GM18870 (cell line): ENCODE measurements around the gene CDK11A.

ENCODE experiments used
- ATAC-seq: cut with Tn5 transposase; IDR thresholded peaks from one replicate; pipeline ENCODE4 v1.9.1; 2021; ENCODE audit warnings: moderate library complexity; ENCODE audit not compliant: unreplicated experiment

The CDK11A gene

DNA sequence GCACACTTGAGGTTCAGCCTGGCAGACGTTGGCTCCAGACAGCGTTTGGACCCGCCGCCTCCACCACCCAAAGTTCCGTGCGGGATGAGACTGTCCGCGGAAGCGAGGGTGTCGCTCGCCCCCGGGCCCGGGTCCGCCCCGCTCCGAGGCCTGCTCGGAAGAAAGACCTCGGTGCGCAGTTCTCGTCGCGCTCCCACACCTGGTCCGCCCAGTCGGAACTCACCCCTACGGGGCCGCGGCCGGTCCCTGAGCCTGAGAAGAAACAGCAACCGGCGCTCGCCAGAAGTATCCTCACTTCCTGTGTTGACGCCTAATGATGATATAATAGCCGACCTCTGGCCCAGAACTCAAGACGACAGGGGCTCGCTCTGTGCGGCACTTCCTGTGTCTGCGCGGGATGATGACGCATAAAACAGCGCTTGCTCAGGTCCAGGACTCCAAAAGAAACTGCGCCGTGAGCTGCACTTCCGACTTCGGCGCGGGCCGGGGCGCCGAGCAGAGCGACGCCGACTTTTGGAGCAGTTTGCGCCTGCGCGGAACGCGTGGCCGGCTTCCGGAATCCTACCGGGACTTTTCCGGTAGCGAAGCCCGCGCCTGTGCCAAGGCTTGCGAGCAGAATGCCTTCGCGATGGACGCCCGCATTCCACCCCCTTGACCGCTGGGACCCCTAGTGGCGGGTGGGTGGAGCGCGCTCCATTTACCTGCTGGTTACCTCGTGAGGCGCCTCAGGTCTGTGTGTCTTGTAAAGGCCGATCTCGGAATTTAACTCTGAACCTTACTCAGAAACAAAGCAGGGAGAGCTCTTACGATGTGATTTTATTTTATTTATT lies at the start of gene CDK11A:
TSS of gene CDK11A (minus strand) at position 323 of the 830 bp plus-strand sequence. CDS start 1,539 bp downstream, outside the sequence.
- peak; percentile 85 for ATAC-seq

DNA sequence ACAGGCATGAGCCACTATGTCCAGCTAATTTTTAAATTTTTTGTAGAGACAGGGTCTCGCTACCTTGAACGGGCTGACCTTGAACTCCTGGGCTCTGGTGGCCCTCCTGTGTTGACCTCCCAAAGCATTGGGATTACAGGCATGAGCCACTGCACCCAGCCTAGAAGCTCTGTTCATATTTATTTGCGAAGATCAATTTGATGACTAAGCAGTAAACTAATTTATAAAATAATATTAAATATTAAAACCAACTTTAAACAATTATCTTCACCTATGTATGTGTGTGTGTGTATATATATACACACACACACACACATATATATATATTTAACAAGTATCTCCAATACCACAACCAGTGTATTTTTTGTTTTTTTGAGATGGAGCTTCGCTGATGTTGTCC lies 49.7 kb upstream of the CDK11A start:
- no peak for ATAC-seq

DNA sequence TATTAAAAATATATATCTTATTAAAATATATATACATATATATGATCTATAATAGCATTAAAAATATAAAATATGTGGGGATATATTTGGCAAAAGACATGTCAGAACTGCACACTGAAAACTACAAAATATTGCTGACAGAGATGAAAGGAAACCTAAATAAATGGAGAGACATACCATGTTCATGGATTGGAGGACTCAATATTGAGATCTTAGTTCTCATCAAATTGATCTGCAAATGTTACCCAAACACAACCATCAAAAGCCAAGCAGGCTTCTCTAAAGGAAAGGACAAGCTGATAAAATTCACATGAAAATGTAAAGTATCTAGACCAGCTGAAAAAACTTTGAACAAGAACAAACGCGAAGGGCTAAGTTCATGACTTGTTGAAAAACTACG lies 46.9 kb upstream of the CDK11A start:
- no peak for ATAC-seq

DNA sequence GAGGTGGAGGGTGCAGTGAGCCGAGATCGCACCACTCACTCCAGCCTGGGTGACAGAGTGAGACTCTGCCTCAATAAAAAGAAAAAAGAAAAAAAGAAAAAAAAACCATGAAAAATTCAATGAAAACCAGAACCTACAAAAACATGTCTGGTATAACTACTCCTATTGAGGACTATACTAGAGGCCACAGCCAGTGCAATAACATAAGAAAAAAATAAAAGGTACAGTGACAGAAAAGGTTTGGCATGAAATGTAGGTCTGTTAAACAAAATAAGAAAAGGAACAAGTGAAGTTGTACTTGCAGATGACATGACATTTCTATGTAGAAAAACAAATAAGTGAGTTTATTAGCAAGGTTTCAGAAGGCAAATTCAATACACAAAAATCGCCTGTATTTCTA lies 45.9 kb upstream of the CDK11A start:
- no peak for ATAC-seq

DNA sequence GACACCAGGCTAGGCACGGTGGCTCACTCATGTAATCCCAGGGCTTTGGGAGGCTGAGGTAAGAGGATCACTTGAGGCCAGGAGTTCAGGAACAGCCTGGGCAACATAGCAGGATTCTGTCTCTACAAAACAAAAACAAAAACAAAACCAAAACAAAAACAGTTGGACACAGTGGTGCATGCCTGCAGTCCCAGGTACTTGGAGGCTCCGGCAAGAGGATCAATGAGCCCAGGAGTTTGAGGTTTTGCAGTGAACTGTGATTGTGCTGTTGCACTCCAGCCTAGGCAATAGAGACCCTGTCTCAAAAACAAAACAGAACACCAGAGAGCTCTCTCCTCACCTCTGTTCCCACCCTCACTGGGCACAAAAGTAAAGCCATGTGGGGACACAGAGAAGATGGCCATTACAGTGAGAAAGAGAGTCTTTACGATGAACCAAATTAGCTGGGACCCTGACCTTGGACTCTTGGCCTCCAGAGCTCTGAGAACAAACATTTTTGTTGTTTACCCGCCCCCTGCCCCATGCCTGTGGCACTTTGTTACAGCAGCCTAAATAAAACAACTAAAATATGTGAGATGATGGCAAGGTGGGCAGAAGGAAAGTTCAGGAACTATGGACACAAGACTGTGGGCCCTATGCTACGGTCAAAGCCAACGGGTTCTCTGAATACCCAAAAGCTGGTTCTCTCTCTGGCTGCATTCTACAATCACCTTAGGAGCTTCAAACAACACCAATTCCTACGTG lies 44.3 kb upstream of the CDK11A start:
- ATAC-seq = no peak

DNA sequence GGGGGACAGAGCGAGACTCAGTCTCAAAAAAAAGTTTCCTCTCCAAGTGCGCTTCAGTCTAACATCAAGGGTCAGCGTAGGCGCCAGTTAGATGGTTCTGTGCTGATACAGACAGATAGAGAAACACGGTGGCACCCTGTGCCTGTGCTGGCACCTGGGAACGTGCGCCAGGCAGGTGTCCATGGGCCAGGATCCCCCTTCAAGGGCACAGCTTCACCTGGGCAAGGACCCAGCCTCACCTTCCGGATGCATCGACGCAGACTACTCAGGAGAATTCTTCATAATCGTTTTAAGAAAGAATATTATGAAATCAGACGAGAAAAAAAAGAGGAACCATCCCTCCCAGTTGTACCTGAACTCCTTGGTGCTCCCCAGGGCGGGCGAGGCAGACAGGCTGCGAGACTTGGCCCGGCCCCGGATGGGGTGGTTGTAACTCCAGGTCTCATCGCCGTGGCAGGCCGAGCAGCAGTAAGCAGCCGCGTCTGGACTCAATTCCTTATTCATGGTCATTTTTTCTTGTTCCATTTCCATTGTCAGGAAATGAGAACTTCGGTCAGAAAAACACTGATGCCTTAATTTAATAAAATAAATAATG lies 40.8 kb upstream of the CDK11A start:
- no peak for ATAC-seq

DNA sequence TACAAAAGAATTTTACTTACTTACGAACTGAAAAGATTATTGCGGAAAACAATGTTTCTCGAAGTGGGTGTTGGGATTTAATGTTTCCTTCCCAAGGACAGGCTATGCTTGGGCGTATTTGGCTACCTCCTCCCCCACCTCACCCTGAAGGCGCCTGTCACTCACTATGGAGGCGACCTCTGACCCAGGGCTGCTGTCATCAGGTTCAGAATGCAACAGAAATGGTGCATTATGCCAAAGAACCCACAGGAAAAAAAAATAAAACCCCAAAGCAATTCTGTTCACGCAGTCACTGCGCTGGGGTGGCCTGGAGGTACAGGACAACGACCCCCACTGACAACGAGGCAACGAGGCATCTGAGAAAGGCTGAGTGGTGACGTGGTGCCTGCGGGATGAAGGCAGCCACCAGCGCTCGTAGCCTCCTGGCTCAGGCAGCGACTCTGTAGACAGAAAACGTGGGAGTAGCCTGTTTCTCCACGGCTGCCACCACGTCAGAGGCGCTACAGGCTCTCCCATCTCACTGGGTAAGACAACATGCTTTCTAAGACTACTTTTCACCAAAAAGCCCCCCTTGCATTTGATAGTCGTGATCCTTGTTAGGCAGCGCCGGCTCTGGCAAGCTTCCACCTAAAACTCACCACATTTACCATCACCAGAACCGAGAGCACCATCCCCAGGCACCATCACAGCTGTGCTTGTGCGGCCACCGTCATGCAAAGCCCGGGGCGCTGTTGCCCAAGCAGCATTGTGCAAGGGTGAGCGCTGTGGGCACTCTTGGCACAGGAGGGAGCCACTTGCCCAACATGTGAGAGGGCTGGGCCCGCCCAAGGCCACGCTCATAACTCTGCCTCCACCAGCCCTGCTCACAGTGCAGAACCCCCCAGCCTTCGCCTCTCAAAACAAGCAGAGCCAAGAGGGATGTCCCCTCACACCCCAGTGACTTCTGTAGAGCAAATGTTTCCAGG lies 39.8 kb upstream of the CDK11A start:
- no peak for ATAC-seq

DNA sequence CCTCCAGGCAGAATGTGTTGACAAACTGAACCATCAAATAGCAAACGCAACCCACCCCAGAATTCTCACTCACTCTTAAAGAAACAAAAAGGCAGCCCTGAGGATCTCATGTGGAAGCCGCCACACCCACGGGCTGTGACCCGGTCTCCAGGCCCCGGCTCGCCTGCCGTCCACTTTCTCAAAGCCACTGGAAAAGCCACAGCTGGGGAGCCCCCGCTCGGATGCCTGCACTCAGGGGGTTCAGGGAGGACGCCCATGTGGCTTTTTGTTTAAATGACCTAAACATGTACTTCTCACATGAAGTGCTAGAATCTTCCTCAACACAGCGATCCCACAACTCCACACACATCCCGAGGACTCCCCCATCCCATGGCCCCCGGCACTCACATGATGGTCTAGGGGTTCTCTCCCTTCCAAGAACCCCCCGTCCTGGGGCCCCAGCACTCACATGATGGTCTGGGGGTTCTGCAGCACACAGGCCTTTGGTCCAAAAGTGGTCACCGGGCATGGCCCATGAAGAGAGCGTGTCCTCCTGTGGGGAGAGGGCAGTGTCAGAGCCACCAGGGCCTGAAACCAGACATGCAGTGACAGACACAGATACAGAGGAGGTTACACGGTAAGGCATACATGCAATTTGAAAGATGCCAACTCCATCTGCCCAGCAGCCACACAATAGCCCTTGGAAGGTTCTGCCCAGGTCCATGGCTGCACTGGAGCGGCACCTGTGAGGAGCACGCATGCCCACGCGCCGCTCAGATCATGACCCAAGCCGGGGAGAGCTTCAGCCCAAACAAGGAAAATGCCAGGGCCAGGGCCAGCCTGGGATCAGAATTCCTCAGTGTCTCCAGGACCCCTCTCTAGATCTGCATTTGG lies 37.6 kb upstream of the CDK11A start:
- no peak for ATAC-seq

DNA sequence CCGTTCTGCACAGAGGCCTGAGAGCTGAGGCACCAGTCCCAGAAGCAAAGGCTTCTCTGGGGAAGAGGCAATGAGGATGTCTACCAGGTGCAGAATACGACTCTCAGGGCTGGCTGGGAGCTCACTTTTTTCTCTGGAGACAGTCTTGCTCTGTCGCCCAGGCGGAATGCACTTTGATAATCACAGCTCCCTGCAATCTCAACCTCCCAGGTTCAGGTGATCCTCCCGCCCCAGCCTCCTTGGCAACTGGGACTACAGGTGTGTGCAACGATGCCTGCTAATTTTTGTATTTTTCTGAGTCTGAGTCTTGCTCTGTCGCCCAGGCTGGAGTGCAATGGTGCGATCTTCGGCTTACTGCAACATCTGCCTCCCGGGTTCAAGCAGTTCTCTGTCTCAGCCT lies 36.6 kb upstream of the CDK11A start:
- ATAC-seq = no peak

DNA sequence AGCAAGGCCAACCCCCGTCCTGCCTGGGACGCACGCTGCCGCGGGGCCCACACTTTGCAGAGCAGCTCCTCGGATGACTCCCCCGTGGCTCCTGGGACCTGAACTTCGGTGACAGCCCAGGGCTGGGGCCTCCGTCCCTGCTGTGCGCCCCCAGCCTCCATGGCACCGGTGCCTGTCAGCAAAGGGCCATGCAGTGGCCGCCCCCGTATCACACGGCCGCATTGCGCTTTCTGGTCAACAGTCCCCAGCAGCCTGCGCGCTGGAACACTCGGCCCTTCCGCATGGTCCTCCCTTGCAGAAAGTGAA lies 36.1 kb upstream of the CDK11A start:
- ATAC-seq = no peak

DNA sequence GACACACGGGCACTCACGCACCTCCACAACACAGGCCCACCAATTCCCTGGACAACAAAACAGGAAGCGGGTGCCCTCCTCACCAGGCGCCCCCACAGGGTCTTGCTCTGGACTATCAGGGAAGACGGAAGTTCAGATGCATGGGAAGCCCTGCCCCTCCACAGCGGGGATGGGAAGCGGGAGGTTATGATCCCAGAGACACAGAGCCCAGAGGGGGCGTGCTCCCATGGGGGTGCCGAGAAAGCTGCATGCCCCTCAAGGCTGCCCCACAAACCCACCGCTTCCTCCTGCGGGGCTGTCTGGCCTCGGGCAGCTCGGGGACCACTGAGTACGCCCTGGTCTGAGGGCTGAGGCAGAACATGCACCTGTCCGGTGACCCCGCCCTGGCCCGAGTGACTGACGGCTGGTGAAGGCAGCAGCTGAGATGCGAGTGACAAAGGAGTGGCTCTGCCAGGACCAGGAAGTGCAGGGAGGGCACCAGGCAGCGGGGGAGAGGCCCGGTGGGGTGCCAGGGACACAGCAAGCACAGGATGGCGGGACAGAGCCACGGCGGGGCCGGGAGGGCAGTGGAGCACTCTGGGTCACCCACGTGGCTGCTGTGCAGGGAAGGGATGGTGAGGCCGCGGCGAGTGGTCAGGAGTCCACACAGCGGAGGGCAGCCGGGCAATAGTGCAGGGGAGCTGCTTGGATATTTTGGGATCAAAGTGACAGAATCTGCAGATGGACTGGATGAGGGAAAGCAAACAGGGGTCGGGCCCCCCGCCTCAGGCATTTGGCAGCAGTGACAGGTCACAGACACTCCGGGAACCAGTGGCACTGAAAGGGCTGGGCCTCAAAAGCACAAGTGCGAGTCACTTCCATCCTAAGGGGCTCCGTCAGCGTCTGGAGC lies 35.5 kb upstream of the CDK11A start:
- no peak for ATAC-seq

DNA sequence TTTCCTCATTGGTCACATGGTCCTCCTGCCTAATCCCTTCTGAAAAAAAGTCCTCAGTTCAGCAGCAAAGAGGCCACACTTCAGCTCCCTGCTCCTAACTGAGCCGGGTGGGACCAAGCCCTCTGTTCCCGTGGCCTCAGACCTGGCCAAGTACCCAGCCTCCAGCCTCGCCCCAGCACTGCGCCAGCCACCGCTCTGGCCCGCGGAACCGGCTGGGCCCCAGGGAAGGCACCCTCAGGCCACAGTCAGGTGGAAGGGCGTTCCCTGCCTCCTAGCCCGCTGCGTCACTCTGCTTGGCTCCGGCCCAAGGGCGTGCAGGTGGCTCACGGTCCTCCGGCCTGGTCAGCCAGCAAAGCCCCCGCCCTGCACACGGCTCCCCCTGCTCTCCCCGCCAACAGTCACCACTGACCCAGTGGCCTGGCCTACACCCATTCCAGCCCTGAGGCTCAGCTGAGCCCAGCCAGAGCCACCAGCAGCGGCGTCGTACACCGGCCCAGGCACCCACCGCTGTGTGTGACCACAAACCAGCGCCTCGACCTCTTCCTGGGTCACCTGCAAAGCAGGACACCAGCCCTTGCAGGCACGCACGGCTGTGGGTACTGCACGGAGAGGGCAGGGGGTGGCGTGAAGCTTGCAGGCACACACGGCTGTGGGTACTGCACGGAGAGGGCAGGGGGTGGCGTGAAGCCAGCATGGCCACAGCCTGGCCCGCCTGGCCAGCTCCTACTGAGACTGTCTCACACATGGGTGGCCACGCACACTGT lies 34.7 kb upstream of the CDK11A start:
- no peak for ATAC-seq

DNA sequence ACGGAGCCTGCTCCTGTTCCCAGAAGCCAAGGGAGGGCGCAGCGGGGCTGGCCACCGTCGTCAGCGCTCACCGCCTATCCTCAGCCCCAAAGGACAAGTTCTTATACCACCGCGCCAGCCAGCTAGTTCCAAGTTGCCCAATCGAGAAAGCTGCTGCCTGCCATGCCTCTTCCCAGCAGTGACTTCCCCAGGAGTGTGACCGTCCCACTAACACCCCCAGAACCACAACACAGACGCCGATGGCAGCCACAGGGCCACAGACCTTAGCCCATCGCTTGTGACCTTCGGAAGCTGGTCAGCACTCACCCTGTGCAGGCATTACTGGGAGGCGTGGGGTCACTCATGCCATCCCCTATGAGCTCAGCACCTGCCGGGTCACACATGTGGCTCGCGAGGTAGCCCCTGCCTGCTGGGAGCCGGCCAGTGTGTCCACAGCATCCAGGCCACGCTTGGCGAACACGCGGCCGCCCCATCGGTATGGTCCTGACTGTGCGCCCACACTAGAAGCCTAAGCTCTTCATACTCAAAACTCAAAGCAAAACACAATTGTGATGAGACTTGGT lies 34.0 kb upstream of the CDK11A start:
- ATAC-seq = no peak

DNA sequence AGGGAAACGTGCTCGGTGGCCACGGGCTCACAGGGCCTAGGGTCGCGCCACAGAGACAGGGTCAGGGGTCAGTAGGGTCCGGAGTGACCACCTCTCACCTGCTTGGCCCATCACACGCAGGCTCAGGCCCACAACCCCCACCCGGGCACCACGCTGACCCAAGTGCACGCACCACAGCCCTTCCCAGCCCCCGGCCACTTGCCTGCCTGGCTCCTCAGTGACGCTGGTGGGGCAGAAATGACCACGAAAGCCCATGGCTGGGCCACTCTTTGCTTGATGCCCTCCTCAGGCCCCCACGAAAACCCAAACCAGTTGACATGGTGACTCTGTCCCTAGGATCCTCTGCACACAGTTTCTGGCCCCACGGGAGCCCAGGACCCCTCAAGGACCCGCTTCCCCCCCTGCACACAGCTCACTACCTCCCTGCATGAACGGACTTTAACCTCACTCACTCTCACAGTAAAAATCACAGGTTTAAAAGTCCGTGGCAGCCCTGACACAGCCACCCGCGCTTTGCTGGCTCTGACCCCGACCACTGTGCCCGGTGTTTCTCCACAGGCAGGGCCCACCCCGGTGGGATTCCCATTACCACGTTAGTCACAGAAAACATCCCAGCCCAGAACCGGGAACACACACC lies 33.4 kb upstream of the CDK11A start:
- no peak for ATAC-seq

DNA sequence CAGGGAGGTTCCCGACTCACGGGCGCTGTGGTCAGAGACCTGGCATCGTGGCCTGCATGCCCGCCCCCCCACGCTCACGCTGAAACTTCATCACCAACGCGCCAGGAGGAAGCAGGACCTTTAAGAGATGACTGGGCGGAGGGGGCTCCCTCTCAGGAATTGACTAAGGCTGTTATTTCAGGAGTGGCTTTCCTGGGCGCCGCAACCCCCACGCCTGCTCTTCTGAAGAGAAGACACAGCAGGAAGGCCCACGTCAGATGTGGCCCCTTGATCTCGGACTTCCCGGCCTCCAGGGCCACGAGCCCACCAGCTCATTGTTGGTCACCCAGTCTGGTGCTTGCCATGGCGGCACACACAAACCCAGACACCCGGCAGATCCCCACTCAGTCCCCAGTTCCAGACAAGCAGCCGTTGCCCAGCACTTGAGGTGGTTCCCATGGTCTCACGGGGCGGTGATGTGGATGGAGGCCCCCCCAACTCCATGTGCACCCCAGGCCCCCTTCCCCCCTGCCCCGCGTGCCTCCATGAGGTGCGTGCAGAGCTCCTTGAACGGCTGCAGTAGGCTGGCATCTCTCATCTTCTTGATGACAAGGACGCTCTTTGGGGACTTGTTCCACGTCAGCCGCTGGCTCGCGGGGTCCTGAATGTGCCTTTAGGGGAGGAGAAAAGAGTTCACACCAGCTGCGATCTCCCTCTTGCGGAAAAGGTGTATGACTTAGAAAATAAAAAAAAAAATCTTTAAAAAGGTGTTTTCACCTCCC lies 32.7 kb upstream of the CDK11A start:
- ATAC-seq = no peak

DNA sequence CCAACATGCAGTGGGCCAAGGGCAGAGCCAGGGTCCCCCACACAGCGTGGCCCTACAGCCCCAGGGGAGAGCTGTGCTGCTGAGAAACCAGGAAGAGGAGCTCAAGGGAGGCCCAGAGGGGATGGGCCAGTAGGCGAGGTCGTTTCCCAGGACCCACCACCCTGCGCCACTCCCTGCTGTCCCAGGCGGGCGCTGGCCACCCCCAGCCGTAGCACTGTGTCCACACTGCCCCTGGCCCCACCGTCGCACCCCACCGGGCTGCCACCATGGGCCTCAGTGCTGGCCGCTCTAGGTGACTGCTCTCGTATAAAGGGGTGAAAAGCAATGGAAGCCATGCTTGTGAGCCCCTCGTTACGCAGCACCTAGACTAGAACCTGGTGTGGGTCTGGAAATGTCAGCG lies 31.7 kb upstream of the CDK11A start:
- ATAC-seq = no peak

DNA sequence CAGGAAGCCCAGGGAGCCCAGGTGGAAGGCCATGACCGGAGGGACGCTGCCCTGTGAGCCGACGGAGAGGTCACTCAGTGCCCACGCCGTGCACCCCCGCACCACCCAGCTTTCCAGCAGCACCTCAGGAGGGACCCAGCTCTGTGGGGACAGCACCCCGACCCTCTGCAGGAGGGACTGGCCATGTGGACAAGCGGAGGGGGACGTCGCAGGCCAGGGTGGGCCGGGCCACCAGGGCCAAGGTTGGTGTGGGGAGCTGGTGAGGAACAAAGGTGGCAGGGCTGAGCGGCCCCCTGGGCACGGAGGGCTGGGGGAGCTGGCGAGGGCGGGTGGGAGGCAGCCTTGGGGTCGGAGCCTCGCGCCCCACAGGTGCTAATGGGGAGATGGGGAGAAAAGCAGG lies 31.3 kb upstream of the CDK11A start:
- no peak for ATAC-seq
